Vagina (tissue), 2 donors: ENCODE measurements around the gene S100A10. TPM values are rescaled to one million over a fixed set of nuclear protein-coding genes. Genes with fewer than 3 reads are reported as not detected.

ENCODE experiments used
- DNase-seq, 2 donors: peaks; one replicate each; pipeline ENCODE4 v3.0.0-alpha.2; 2017; ENCODE audit errors: extremely low spot score in 2 of 2
- H3K27ac ChIP-seq: fragments of 200-600 bp; sonication (generic); one replicate; pipeline ENCODE4 v1.5.1; 2019
- H3K27me3 ChIP-seq: fragments of 200-600 bp; sonication (generic); one replicate; pipeline ENCODE4 v1.5.1; 2019
- H3K36me3 ChIP-seq, 2 donors: fragments of 200-600 bp; sonication (generic); one replicate each; pipeline ENCODE4 v1.5.1; 2017 to 2019
- H3K4me1 ChIP-seq: fragments of 200-600 bp; sonication (generic); one replicate; pipeline ENCODE4 v1.5.1; 2019
- H3K4me3 ChIP-seq, 2 donors: fragments of 200-600 bp; sonication (generic); 1 replicate in 1 of 2; 2 replicates in 1 of 2; pipeline ENCODE4 v1.5.1; 2016 to 2019
- H3K9me3 ChIP-seq: fragments of 200-600 bp; sonication (generic); one replicate; pipeline ENCODE4 v1.5.1; 2019
- POLR2A ChIP-seq, 2 donors: fragments of 450-650 bp; IDR thresholded peaks; one replicate each; pipeline ENCODE4 v1.6.1; 2017; ENCODE audit warnings: antibody characterized with exemption in 2 of 2, mild to moderate bottlenecking in 2 of 2, moderate library complexity in 2 of 2
- POLR2AphosphoS5 ChIP-seq, 2 donors: sonication (generic); formaldehyde crosslinking; IDR thresholded peaks; one replicate each; pipeline ENCODE4 v1.9.0; 2017; ENCODE audit warnings: antibody characterized with exemption in 2 of 2, mild to moderate bottlenecking in 2 of 2, low read depth in 1 of 2; ENCODE audit not compliant: insufficient read depth in 1 of 2
- intact Hi-C: fragments of 100-400 bp; cut with DNase I; formaldehyde crosslinking; loops from one replicate; pipeline ENCODE4 v1.15.1; 2023
- total RNA-seq: library from RNA; depleted of rRNA; stranded (reverse); fragments of >200 nt; gene quantifications from one replicate; pipeline ENCODE4 v1.2.3, GENCODE V29; 2016
- TF ChIP-seq, protein P1 (sequence below), 3 experiments: fragments of 450-650 bp in 2 of 3; fragments of 200-600 bp in 1 of 3; sonication (generic) in 1 of 3; IDR thresholded peaks; one replicate each; pipeline ENCODE4 v1.5.1; 2017 to 2019; ENCODE audit warnings: antibody characterized with exemption in 3 of 3, mild to moderate bottlenecking in 2 of 3, moderate library complexity in 2 of 3

S100A10 gene
- total RNA-seq, 1 donor from 2014 or later = 176 TPM

DNA sequence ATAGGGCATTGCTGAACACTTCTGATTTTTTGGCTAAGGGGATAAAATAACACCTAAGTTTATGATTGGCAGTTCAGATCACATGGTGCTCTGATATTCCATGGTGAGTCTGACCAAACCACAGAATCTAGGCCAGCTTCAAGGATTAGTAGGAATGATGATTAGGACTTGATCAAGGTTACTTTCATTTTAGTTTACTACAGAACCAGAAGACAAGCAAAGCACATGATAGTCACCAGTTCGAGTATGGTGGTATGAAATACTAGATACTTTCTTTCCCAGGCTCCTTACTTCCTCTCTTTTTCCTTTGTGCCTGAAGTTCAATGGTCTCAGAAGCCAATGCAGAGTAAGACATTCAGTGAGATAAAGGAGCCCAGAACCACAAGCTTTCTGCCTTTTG is 26.6 kb downstream of the S100A10 start:
- Histone ChIP-seq H3K36me3 (no peaks in the 10 kb centered on the region), H3K4me1 (peaks cover 13% of the 10 kb centered on the region), H3K9me3 (no peaks in the 10 kb centered on the region), H3K4me3 (no peak overlapping the region), H3K27me3 (no peaks in the 10 kb centered on the region), H3K27ac (no peak overlapping the region)
- TF ChIP-seq POLR2AphosphoS5 (IDR thresholded peaks at IDR 0.05; ENCODE audit: insufficient read depth in 1 of 2, low read depth in 1 of 2) = no peak
- intact Hi-C loops = no loop called here
- DNase-seq = no peak

DNA sequence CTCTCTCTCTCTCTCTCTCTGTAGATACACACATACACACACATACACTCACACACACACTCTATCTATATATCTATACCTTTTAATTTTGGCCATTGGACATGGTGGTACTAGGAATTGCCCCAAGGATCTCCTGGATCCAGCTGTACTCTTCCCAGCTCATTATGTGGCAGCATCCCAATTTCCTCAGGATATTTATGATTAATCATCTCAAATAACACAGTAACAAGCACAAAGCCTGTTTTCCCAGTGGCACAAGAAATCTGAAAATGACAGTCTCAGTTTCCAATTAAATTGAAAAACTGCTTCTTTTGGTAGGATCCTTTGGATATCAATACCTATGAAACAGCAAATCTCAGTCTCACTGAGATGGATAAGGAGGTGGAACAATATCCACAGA is 27.6 kb downstream of the S100A10 start:
- no peaks in the 10 kb centered on the region for H3K27me3 ChIP-seq
- H3K27ac ChIP-seq = no peak overlapping the region
- no peak overlapping the region for H3K4me3 ChIP-seq
- H3K36me3 ChIP-seq = no peaks in the 10 kb centered on the region
- H3K4me1 ChIP-seq = peaks cover 13% of the 10 kb centered on the region
- DNase-seq = no peak
- no peaks in the 10 kb centered on the region for H3K9me3 ChIP-seq
- intact Hi-C loops = no loop called here
- TF ChIP-seq, protein P1, sequence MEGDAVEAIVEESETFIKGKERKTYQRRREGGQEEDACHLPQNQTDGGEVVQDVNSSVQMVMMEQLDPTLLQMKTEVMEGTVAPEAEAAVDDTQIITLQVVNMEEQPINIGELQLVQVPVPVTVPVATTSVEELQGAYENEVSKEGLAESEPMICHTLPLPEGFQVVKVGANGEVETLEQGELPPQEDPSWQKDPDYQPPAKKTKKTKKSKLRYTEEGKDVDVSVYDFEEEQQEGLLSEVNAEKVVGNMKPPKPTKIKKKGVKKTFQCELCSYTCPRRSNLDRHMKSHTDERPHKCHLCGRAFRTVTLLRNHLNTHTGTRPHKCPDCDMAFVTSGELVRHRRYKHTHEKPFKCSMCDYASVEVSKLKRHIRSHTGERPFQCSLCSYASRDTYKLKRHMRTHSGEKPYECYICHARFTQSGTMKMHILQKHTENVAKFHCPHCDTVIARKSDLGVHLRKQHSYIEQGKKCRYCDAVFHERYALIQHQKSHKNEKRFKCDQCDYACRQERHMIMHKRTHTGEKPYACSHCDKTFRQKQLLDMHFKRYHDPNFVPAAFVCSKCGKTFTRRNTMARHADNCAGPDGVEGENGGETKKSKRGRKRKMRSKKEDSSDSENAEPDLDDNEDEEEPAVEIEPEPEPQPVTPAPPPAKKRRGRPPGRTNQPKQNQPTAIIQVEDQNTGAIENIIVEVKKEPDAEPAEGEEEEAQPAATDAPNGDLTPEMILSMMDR (IDR thresholded peaks at IDR 0.05) = no peak
- no peak for TF ChIP-seq POLR2AphosphoS5 (IDR thresholded peaks at IDR 0.05; ENCODE audit: insufficient read depth in 1 of 2, low read depth in 1 of 2)
- no peak for TF ChIP-seq POLR2A (IDR thresholded peaks at IDR 0.05)

DNA sequence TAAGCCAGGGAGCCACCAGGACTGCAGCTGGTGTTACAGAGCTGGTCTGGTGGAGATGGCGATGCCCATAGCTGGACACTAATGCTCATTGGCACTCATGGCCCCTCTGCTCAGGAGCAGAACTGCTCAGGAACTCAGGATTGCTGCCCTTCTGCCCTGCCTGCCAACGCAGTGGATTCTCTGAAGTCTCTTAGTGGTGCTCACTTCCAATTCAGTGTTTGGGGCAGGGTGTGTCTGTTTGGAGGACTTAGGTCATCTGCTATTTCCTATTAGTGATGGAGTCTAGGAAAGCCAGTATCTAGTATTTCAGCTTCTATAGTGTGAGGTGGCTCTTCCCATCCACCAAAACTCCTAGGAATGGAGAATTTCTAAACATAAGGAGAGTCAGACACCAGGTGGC is 29.1 kb downstream of the S100A10 start:
- no peak for DNase-seq
- H3K4me3 ChIP-seq = no peak overlapping the region
- H3K36me3 ChIP-seq = no peaks in the 10 kb centered on the region
- peaks cover 4% of the 10 kb centered on the region for H3K4me1 ChIP-seq
- intact Hi-C loops = no loop called here
- H3K27me3 ChIP-seq = no peaks in the 10 kb centered on the region
- H3K9me3 ChIP-seq = no peaks in the 10 kb centered on the region
- no peak overlapping the region for H3K27ac ChIP-seq
- TF ChIP-seq, protein P1 (IDR thresholded peaks at IDR 0.05) = no peak
- no peak for TF ChIP-seq POLR2AphosphoS5 (IDR thresholded peaks at IDR 0.05; ENCODE audit: insufficient read depth in 1 of 2, low read depth in 1 of 2)
- TF ChIP-seq POLR2A (IDR thresholded peaks at IDR 0.05) = no peak

DNA sequence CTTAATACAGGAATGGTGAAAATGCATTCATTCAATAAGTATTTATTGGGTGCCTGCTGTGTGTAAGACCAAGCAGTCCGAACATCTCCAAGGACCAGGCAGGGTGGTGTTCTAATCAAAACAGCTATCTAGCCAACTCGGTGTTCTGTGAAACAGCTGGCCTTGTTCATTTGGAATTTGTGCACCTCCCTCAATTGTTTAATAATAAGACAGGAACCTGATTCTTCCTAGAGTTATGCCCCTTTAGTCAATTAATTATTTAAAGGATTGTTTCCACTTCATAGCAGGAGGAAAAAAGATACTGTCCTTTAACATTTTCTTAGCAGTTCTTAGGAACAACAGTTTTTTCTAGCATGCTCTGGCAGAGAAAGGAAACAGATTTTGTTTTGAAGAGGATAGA is 30.4 kb downstream of the S100A10 start:
- TF ChIP-seq POLR2A (IDR thresholded peaks at IDR 0.05) = no peak
- TF ChIP-seq, protein P1 (IDR thresholded peaks at IDR 0.05) = no peak
- no peak for TF ChIP-seq POLR2AphosphoS5 (IDR thresholded peaks at IDR 0.05; ENCODE audit: insufficient read depth in 1 of 2, low read depth in 1 of 2)
- DNase-seq = no peak
- H3K27ac ChIP-seq = no peak overlapping the region
- H3K9me3 ChIP-seq = no peaks in the 10 kb centered on the region
- H3K4me1 ChIP-seq = peaks cover 4% of the 10 kb centered on the region
- H3K27me3 ChIP-seq = no peaks in the 10 kb centered on the region
- H3K36me3 ChIP-seq = no peaks in the 10 kb centered on the region
- no peak overlapping the region for H3K4me3 ChIP-seq
- intact Hi-C loops = no loop called here

DNA sequence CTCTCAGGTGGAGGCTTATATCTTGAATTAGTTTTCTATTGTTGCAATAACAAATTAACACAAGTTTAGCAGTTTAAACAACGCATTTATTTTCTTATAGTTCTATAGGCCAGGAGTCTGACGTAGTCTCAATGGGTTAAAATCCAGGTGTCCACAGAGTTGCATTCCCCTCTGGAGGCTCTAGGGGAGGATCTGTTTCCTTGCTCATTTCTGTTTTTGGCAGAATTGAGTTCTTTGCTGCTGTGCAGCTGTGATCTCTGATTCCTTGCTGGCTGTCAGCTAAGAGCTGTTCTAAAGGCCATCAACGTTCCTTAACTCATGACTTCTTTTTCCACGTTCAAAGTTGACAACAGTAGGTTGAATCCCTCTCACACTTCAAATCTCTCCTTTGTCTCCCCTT is 31.8 kb downstream of the S100A10 start:
- DNase-seq = no peak
- TF ChIP-seq POLR2A (IDR thresholded peaks at IDR 0.05) = no peak
- TF ChIP-seq, protein P1 (IDR thresholded peaks at IDR 0.05) = no peak
- no peak for TF ChIP-seq POLR2AphosphoS5 (IDR thresholded peaks at IDR 0.05; ENCODE audit: insufficient read depth in 1 of 2, low read depth in 1 of 2)
- Histone ChIP-seq H3K36me3 (no peaks in the 10 kb centered on the region), H3K27me3 (no peaks in the 10 kb centered on the region), H3K4me3 (no peak overlapping the region), H3K4me1 (peaks cover 4% of the 10 kb centered on the region), H3K9me3 (no peaks in the 10 kb centered on the region), H3K27ac (no peak overlapping the region)
- intact Hi-C loops = no loop called here
